Activated CD4-positive, CD25-positive, alpha-beta regulatory T cell treated with anti-CD3 and anti-CD28 coated beads, Interleukin-2, amount 50 U/mL, for 24 hours (primary cell): Measurements from ENCODE around the gene THAP4.
A peak's percentile ranks its signal among the peaks of the same experiment; 100 is the strongest.
"Not testable (repeated sequence)": the region's sequence is repeated elsewhere in the genome, so short reads cannot be mapped to it uniquely, and the experiment has no call there.

Experiments used
- ATAC-seq, 2 donors: fragments of 150-1000 bp; cut with Tn5 transposase; one replicate each; pipeline ENCODE4 v1.10.0; 2021; ENCODE audit warnings: mild to moderate bottlenecking in 1 of 2, moderate library complexity in 1 of 2

Gene THAP4

DNA sequence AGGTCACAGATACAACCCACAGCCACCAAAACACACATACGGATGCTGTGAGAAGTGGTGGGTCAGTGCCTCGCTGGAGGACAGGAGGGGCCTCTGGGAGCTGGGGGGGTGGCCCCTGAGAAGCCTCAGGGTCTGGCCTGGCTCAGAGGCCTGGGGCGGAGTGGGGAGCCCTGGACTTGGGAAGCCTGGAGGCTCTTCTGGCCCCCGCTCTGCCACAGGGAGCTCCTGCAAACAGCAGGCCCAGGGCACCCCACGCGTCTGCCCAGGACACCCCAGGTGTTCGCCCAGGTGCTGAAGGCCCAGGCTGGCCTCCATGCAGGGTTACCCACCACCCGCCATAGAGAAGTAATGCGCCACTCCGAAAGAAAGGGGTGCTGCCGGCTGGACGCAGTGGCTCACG is 25.9 kb downstream of the THAP4 start:
- no peak for ATAC-seq

DNA sequence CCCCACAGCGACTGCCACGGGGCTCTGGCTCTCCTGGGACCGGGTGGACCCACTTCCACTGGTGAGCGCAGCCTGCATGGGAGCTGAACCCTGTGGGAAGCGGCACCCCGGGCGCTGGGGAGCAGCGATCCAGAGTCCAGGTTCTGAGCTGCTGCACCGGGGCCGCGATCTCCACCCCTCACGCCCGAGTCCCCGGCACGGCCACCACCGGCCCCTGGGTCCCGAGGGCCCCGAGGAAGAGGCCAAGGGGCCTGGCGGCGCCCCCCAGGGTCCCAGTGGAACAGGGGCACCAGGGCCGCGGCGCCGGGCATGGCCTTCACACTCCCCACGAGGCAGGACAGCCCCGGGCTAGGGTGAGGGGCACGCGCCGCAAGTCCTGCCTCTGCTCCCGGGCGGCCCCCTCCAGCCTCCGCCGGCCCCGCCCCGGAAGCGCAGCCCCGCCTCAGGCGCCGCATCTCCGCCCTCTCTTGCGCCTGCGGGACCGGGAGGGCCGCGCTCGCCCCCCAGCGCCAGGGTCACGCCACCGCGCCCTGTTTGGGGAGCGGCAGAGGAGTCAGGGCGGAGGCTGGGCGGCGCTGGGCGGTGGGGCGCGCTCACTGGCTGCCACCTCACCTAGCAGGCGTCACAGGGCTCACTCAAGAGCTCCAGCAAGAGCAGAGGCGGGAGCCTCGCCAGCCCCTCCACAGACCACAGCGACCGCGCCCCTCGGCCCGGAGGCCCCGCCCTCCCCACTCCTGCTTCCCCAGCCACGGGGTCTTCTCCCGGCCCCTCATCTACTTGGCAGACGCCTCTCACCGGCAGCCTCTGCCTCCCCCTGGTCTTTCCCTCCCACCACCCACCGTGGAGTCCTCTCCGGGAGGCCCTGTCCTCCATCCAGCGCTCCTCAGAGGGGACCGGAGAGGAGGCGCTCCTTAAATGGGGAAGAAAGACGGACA is 26.8 kb downstream of the THAP4 start:
- ATAC-seq, result peak; percentile 99 to 100

DNA sequence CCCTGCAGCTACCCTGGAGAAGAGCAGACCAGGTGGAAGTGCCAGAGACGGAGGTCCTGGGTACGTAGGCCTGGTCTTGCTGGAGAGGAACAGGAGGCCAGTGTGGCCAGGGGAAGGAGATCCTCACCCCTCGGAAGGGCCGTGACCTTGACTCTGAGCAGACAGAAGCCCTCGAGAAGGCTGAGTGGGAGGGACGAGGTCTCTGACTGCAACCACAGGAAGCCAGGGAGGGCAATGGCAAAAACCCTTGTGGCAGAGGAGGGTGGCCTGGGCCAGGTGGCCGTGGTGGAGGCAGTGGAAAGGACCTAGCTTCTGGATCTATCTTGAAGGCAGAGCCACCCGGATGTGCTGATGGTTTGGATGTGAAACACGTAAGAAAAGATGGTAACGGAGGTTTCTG is 28.1 kb downstream of the THAP4 start:
- no peak for ATAC-seq

DNA sequence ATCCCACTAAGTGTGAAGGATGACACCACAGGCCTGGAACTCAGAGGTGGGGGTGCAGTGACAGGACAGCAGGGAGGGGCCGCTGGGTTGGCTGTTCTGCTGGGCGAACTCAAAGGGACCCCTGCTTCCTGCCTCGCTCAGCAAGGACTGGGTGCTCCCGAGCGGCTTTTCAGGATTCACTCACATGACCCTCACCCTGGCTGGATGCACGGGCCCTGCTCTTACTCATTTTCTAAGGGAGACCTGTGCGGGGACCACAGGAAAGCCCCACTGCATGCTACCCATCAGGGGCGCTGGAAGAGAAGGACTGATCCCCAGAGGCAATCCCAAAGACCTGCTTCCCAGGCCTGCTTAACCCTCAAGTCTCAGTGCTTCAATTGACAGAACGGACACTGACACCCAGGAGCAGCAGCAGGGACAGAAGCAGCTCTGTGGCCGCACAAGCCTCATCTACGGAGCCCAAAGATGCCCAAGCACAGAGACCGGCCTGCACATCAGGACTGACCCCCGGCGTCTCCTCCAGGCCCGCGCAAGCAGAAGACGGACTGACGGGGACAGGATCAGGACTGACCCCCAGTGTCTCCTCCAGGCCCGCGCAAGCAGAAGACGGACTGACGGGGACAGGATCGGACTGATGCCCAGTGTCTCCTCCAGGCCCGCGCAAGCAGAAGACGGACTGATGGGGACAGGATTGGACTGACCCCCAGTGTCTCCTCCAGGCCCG is 29.6 kb downstream of the THAP4 start:
- no peak for ATAC-seq

DNA sequence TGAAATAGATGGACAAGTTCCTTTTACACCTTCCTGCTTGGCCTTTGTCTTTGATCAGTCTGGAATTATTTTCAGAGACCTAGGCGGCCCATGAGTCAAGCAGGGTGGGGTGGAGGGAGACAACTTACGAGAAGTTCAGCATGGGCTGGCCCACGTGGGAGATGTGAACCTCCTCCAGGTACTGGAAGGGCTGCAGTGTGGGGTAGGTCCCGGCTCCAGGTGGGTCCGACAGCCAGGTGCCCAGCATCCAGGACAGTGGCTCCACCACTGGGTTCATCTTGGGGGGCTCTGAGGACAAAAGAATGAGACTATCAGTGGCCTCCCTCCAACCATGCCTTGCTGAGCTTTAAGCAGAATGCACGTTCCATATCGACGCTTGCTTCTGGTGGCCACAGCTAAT is 30.8 kb downstream of the THAP4 start:
- ATAC-seq, result no peak

DNA sequence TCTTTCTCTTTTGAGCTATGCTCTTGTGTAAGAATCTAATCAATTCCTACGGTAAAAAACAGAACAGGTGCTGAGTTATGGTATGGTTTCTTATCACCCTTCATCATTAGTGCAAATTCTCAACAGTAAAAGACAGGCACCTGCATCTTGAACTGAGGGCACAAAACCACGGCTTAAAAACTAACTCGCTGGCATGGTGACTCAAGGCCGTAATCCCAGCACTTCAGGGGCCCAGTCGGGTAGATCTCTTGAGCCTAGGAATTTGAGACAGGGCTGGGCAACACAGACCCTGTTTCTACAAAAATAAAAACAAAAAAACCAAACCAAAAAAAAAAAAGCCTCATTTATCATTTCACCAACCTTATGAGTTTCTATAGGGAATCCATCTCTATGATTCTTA is 33.3 kb downstream of the THAP4 start:
- ATAC-seq, result no peak

DNA sequence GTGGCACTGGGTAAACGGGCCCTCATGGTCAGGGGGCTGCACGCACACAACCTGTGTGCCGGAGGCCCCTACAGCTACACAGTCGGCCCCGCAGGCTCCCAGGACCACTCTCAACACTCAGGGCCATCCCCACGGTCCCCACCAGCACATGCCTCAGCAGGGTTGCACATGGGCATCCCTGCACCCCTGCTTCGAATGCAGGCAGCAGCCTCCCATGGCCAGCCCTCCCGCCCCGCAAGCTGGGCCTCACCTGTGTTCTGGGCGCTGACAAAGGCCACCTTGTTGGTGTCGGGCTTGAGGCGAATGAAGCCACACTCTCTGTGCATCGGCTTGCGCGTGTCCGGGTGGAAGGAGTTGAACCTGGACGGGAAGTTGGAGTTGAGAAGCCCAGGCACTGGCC is 34.2 kb downstream of the THAP4 start:
- no peak for ATAC-seq

DNA sequence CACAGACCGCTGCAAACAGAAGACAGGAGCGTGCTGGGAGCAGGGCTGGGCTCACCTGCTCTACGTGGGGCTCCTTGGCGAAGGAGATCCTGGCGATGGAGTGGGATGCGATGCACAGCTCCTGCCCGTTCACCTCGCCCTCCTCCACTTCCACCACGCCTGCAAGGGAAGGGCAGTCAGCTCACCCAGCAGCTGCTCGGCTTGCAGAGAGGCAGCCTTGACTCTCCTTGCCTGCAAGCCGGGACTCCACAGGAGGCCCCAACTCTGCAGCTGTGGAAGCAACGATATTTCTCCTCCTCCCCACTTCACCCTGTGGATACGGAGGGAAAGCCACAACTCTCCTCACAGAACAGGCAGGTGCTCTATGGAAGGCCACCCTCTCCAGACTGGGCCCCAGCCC is 35.1 kb downstream of the THAP4 start:
- ATAC-seq, result no peak

DNA sequence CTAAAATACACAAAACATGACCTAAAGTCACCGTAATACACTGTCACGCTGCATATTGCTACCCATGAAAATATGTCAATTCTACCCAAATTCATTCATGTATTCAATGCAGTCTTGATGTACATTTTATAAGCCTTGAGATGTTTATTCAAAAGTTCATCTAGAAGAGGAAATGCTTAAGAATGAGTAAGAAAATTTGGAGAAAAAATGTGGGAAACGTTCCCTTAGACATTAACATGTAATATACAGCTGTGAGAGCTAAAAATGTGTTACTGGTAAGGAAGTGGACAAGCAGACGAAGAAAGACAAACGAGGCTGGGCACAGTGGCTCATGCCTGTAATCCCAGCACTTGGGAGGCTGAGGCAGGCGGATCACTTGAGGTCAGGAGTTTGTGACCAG is 37.3 kb downstream of the THAP4 start:
- ATAC-seq, result no peak

DNA sequence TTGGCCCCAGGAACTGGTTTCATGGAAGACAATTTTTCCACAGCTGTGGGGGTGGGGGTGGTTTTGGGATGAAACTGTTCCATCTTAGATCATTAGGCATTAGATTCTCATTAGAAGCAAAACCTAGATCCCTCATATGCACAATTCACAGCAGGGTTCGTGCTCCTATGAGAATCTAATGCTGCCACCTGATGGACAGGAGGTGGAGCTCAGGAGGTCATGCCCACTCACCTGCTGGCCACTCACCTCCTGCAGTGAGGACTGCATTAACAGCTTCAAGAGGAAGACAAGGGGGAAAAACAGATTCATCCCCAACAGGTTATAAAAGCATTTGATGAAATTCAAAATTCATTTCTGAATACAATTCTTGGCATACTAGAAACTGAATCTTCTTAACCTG is 38.5 kb downstream of the THAP4 start:
- ATAC-seq, result no peak

DNA sequence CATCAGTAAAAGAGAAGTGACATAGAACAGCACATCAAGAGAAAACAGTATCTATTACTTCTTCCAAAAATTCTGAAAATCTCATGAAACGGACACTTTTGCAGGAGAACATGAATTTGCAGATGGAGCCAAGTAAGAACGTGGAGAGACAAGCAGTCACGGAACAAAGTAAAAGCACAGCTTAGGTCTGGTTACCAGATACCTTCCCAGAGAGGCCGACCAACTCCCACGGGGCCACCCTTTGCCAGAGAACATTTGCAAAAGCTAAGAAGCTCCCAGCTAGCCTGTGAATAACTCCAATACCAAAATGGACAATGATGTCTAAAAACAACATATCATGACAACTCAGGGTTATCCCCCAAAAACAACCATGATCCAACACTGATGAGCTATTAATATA is 38.9 kb downstream of the THAP4 start:
- ATAC-seq, result no peak

DNA sequence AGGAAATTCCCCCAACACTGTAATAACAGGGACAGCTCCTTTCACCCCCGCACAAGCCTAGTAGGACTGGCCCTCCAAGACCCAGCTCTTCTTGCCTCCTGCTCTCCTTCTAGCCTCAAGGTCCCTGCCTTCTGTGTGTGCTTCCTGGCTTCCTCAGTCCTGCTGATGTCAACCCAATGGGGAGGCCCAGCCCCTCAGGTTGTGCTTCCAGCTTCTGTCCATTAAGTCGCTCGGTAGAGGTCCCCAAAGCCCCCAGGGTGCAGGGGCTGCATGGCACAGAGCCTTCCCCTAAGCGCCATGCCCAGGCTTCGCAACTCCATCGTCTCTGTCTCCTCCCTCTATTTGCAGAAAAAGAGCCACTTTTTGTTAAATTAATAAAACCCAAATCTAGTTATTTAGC is 39.4 kb downstream of the THAP4 start:
- ATAC-seq, result no peak

DNA sequence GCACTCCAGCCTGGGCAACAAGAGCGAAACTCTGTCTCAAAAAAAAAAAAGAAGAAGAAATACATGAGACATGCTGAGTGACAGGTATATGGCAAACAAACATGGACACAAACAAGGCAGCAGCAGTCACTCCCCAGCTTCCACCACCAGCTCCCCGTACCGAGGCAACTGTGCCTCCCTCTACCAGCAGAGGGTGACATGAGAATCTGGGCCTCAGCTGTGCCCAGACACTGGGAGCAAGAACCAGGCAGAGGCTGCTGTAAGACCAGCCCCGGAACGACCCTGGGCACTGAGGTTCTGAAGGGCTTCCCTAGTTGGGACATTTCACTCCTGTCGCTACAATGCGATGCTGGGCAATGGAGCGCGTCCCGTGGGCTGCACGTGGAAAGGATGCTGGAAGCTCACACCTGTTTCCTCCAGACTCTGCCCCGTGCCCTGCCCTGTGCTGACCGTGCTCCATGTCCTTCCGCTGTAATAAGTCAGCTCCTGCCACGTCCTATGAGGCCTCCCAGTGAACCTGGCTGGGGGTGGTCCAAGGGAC is 41.3 kb downstream of the THAP4 start:
- ATAC-seq, result peak in 1 of 2 donors; percentile 36

DNA sequence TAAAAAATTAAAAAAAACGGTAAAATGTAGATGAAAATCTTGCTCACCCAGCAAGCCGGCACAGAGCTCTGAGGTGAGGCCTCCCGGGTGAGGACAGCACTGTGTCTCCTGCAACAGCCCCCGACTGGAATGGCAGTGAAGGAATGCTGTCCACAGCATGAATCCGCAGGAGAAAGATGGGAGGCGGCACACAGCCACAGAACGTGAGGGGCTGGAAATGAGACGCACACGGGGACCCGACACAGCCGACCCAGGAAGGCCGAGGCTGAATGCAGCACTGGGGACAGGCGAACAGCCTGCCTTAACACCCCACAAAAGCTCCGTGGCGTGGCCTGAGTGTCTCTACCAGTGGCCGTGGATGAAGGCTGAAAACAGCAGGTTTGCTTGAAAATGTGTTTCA is 43.7 kb downstream of the THAP4 start:
- ATAC-seq, result no peak

DNA sequence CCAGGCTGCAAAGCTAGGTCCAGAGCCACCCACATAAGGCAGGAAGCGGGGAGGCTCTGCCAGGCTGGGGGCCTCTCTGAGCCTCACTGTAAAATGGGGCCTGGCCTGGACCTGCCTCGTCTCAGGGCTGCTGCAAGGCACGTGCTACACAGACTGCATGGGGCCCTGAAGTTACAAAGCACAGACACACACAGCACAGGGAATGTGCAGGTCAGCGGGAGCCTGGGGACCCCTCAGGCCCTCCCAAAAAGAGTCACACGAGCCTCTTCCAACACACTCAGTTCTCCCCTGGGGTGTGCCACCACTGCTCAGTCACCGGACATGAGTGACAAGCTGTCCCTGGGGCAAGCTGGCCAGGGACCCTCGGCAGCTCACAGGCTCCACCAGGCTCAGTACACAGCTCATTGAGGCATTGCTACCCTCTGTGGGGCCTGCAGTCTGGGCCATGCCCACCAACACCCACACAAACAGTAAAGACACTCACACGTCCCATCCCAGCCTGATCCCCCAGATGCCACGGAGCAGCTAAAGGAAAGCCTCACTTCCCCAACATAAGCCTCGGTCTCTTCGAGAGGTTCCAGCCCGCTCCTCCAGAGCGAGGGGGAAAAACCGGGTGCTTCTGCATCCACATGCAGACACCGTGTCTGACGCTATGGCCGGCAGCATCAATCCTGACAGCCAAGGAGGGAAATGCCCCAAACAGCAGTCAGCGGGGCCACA is 44.7 kb downstream of the THAP4 start:
- no peak for ATAC-seq

DNA sequence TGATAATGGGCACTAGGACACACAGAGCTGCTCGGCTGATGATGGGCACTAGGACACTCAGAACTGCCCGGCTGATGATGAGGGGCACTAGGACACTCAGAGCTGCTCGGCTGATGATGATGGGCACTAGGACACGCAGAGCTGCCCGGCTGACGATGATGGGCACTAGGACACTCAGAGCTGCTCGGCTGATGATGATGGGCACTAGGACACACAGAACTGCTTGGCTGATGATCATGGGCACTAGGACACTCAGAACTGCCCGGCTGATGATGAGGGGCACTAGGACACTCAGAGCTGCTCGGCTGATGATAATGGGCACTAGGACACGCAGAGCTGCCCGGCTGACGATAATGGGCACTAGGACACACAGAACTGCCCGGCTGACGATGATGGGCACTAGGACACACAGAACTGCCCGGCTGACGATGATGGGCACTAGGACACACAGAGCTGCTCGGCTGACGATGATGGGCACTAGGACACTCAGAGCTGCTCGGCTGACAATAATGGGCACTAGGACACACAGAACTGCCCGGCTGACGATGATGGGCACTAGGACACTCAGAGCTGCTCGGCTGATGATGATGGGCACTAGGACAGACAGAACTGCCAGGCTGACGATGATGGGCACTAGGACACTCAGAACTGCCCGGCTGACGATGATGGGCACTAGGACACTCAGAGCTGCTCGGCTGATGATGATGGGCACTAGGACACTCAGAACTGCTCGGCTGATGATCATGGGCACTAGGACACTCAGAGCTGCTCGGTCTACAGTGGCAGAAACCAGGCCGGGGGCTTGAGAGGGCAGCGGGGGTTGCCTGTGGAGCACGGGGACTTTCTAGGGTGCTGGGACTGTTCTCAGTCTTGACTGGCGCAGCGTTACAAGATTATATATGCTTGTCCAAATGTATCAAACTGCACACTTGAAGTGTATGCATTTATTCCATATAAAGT is 46.2 kb downstream of the THAP4 start:
- ATAC-seq, result not testable (repeated sequence)

DNA sequence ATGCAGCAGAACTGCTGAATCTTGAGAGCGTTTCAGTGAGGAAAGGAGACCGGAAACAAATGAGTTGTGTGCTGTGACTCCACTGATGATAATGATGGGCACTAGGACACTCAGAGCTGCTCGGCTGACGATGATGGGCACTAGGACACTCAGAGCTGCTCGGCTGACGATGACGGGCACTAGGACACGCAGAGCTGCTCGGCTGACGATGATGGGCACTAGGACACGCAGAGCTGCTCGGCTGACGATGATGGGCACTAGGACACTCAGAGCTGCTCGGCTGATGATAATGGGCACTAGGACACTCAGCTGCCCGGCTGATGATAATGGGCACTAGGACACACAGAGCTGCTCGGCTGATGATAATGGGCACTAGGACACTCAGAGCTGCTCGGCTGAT is 47.1 kb downstream of the THAP4 start:
- ATAC-seq, result not testable (repeated sequence)

DNA sequence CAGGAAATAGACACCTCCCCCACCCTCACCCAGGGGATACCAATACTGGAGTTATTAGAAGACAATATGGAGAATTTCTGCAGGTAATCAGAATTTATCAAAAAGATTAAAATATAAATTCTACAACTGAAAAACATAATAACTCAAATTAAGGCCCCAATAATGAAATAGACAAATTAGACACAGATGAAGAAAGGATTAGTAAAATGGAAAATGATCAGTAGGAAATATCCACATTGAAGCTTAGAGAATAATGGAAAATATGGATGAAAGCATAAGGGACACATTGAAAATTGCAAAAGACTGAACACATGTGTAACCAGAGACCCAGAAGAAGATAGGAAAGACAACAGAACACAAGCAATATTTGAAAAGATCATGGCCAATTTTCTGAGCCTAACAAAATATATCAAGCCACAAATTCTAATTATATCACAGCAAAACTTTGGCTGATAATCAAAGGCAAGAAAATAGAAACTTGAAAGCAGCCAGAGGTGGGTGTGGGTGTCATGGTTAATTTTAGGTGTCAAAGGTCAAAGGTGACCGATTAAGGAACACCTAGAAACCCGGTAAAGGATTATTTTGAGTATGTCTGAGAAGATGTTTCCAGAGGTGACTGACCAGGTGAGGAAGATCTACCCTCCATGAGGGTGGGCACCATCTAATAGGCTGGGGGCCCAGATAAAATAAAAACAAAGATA is 50.2 kb downstream of the THAP4 start:
- no peak for ATAC-seq

DNA sequence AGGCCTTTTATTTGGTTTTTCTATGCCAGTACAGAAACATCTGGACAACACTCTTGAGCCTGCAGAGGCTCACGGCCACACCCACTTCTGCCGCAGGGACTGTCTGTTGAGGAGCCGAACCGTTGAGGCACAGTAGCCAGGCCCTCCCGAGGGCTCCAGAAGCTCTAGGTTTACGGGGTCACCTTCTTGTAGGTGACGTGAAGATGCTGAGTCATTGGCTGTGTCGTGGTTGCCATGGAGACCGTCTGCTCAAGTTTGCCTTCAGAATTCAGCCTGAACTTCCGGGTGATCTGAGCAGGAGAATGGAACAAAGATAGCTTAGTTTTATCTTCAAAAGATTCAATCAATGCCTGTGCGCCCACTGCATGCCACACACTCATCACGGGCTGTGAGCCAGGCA is 52.5 kb downstream of the THAP4 start:
- ATAC-seq, result no peak

DNA sequence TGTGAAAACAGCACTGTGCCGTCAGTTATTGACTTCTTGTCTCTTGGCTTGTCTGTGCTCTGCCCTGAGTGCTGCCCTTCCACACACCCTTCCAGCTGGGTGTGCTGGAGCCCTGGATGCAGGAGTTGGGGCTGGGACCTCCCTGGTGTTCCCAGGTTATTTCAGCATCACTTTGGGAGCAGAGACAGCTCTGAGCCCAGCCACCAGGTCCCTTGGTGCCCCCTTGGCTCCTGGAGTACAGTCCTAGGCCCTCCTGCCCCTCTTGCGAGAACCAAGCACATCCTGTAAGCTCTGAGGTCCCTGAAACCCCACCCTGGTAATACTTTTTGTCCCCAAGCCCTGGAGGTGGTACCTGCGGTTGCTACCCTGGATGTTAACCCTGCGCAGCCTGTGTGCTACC is 54.2 kb downstream of the THAP4 start:
- no peak for ATAC-seq

DNA sequence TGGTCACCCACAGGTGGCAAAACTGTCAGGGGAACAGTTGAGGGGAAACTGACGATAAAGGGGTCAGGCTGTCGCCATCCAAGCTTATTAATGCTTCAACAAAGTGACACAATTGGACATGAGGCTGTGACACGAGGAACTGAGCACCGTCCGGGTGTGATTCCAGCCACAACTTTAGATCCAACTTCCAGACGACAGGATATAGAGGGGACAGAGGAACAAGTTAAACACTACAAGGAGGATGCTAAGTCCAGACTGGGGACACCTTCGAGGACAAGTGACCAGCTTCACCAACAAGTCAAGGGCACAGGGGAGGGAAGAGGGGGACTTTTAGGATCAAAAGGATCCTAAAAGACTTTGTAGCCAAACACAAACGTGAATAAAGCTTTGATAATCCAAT is 54.6 kb downstream of the THAP4 start:
- ATAC-seq, result no peak
